Islet precursor cell (in vitro differentiated cells): ENCODE data around the gene PRG3.

Experiments used
- DNase-seq: peaks from one replicate; pipeline ENCODE4 v3.0.0-alpha.2; 2018

Gene PRG3

GRCh38 chr11:57336111-57336666 lies 44.8 kb downstream of the PRG3 start:
- DNase-seq = no peak

GRCh38 chr11:57335343-57336110 lies 45.4 kb downstream of the PRG3 start, which contains the start of gene SSRP1:
TSS of gene SSRP1 (minus strand) at chr11:57335892. CDS start at chr11:57335121, 771 bp downstream.
- peak; percentile 93 for DNase-seq

- DNase-seq = no peak
These were observed 46.0 kb downstream of the PRG3 start for GRCh38 chr11:57335023-57335342.

- DNase-seq = no peak
These were observed 48.1 kb downstream of the PRG3 start for GRCh38 chr11:57332694-57333440.

- DNase-seq = no peak
These were observed 49.2 kb downstream of the PRG3 start for GRCh38 chr11:57331720-57332119.

GRCh38 chr11:57330029-57330428 lies 50.9 kb downstream of the PRG3 start:
- DNase-seq = no peak

GRCh38 chr11:57327721-57328120 lies 53.2 kb downstream of the PRG3 start:
- DNase-seq = no peak
